Measurements from ENCODE around the gene NDST1. TPM values are rescaled to one million over a fixed set of nuclear protein-coding genes. Genes with fewer than 3 reads are reported as not detected.

Gene NDST1
- total RNA-seq, 2 experiments from 2014 or later: 9.5 to 26.6 TPM

DNA sequence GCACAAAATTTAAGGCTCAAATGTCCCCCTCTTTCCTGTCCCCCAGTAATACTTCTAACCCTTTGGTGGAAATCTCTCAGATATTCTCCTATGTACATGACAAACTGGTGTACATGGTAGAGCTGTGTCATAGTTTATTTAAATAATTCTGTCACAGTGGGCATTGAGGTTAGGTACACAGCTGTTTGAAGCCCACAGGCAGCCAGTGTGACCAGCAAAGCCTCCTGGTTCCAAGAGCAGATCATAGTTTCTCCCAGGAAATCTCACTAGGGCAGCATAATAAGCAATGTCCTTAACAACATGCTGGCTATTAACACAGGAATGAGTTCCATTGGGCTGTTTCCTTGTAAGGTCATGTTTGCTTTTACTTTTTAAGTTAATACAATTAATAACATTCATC lies 63.9 kb downstream of the NDST1 start:
- H3K27ac ChIP-seq (ENCODE audit: low read depth, low read length, poor library complexity, severe bottlenecking): no peak overlapping the region
- no peak overlapping the region for H3K4me3 ChIP-seq (ENCODE audit: low read depth, low read length, poor library complexity, severe bottlenecking)
- ChIA-PET POLR2A (no interaction called here), CTCF (ENCODE audit: unreplicated experiment) (no interaction called here)
- TF ChIP-seq EZH2phosphoT487 (IDR thresholded peaks at IDR 0.05; ENCODE audit: borderline replicate concordance, low read depth, low read length): no peak
- TF ChIP-seq, protein P1, sequence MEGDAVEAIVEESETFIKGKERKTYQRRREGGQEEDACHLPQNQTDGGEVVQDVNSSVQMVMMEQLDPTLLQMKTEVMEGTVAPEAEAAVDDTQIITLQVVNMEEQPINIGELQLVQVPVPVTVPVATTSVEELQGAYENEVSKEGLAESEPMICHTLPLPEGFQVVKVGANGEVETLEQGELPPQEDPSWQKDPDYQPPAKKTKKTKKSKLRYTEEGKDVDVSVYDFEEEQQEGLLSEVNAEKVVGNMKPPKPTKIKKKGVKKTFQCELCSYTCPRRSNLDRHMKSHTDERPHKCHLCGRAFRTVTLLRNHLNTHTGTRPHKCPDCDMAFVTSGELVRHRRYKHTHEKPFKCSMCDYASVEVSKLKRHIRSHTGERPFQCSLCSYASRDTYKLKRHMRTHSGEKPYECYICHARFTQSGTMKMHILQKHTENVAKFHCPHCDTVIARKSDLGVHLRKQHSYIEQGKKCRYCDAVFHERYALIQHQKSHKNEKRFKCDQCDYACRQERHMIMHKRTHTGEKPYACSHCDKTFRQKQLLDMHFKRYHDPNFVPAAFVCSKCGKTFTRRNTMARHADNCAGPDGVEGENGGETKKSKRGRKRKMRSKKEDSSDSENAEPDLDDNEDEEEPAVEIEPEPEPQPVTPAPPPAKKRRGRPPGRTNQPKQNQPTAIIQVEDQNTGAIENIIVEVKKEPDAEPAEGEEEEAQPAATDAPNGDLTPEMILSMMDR (conservative IDR thresholded peaks at IDR 0.05; ENCODE audit: low read length): no peak
- intact Hi-C loops (cut with micrococcal nuclease; ENCODE audit: unreplicated experiment): no loop called here
- H3K4me1 ChIP-seq (ENCODE audit: insufficient read depth, low read length, poor library complexity, severe bottlenecking): no peaks in the 10 kb centered on the region
- H3K79me2 ChIP-seq (ENCODE audit: insufficient read depth, low read depth, low read length): no peaks in the 10 kb centered on the region
- no peaks in the 10 kb centered on the region for H3K9me3 ChIP-seq (ENCODE audit: low read length)
- no peaks in the 10 kb centered on the region for H3K9me2 ChIP-seq (ENCODE audit: insufficient read depth, low read length)
- no peaks in the 10 kb centered on the region for H3K36me3 ChIP-seq (ENCODE audit: insufficient read depth, low read length)
- BruUV-seq (replicated peaks): no TSS peak
- H3K4me2 ChIP-seq (ENCODE audit: low read length): no peak overlapping the region
- no peak for DNase-seq (ENCODE audit: low spot score)
- no peak overlapping the region for H2AFZ ChIP-seq (ENCODE audit: low read length)
- H4K20me1 ChIP-seq (ENCODE audit: insufficient read depth, low read length): no peaks in the 10 kb centered on the region

DNA sequence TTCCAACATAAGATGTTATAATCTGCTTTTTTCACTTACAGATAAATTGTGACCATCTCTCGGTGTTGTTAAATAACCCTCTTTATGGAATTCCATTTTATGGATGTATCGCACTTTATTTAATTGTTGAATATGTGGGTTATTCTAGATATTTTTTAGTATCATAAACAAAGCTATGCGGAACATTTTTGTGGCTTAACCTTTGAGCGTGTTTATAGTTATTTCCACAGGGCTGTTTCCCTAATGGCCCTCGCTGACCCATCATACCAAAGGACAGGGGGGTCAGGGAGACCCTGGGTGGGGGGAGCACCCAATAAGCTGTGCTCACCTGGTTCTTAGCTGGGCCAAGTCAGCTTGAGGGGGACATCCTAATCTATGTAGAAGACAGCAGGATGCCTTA lies 65.3 kb downstream of the NDST1 start:
- H2AFZ ChIP-seq (ENCODE audit: low read length): no peak overlapping the region
- H3K4me2 ChIP-seq (ENCODE audit: low read length): no peak overlapping the region
- no peaks in the 10 kb centered on the region for H3K79me2 ChIP-seq (ENCODE audit: insufficient read depth, low read depth, low read length)
- no peak overlapping the region for H3K4me3 ChIP-seq (ENCODE audit: low read depth, low read length, poor library complexity, severe bottlenecking)
- H4K20me1 ChIP-seq (ENCODE audit: insufficient read depth, low read length): no peaks in the 10 kb centered on the region
- ChIA-PET CTCF (ENCODE audit: unreplicated experiment) (no interaction called here), POLR2A (interaction anchor here (0.7 to 0.8 kb wide), 3 partner anchors 13 to 558 kb away, joined by 3 read pairs; no protein-coding TSS in a partner anchor)
- intact Hi-C loops (cut with micrococcal nuclease; ENCODE audit: unreplicated experiment): no loop called here
- no peaks in the 10 kb centered on the region for H3K9me3 ChIP-seq (ENCODE audit: low read length)
- no peaks in the 10 kb centered on the region for H3K4me1 ChIP-seq (ENCODE audit: insufficient read depth, low read length, poor library complexity, severe bottlenecking)
- TF ChIP-seq, protein P1 (conservative IDR thresholded peaks at IDR 0.05; ENCODE audit: low read length): no peak
- no peak for TF ChIP-seq EZH2phosphoT487 (IDR thresholded peaks at IDR 0.05; ENCODE audit: borderline replicate concordance, low read depth, low read length)
- H3K36me3 ChIP-seq (ENCODE audit: insufficient read depth, low read length): no peaks in the 10 kb centered on the region
- BruUV-seq (replicated peaks): no TSS peak
- no peaks in the 10 kb centered on the region for H3K9me2 ChIP-seq (ENCODE audit: insufficient read depth, low read length)
- no peak overlapping the region for H3K27ac ChIP-seq (ENCODE audit: low read depth, low read length, poor library complexity, severe bottlenecking)
- no peak for DNase-seq (ENCODE audit: low spot score)

DNA sequence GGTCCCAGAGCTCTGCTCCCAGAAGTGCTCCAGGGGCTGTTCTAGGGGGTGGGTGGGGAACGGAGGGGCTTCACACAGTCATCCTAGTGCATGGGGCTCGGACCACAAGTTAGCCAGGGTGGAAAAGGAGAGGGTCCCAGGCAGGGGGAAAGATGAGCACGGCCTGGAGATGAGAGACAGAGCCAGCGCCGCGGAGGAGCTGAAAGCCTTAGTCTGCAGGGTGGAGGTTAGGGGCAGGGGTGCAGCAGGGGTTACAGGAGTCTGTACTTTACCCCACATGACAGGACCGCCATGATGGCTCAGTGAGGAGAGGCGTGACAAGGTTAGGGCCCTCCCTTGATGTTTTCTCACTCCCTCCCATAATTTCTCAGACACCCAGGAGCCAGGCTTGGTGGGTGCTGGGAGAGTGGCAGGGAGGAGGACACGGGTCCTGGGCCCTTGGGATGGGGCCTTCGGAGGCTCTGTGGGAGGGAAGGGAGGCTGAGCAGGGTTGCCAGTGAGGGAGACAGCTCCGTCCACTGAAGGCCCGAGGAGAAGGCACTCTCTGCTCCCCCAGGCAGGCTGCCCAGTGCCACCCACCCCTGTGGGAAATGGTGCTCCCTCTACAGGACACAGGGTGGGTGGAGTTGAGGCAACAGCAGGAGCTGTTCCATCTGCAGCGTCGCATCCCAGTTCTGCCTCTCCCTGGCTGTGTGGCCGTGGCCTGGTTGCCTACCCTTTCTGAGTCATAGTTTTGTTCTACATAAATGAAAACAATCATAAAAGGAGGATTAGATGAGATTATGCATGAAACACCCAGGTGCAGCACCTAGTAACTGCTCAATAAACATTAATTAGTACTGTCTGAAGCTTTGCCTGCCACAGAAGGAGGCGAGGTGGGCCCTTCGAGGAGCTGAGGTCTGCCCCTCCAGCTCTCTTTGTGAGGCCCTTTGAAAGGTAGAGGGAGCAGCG lies 66.2 kb downstream of the NDST1 start:
- Histone ChIP-seq H2AFZ (ENCODE audit: low read length) (no peak overlapping the region), H4K20me1 (ENCODE audit: insufficient read depth, low read length) (no peaks in the 10 kb centered on the region), H3K36me3 (ENCODE audit: insufficient read depth, low read length) (no peaks in the 10 kb centered on the region), H3K4me1 (ENCODE audit: insufficient read depth, low read length, poor library complexity, severe bottlenecking) (no peaks in the 10 kb centered on the region), H3K79me2 (ENCODE audit: insufficient read depth, low read depth, low read length) (no peaks in the 10 kb centered on the region), H3K4me3 (ENCODE audit: low read depth, low read length, poor library complexity, severe bottlenecking) (no peak overlapping the region), H3K9me3 (ENCODE audit: low read length) (no peaks in the 10 kb centered on the region), H3K9me2 (ENCODE audit: insufficient read depth, low read length) (no peaks in the 10 kb centered on the region), H3K4me2 (ENCODE audit: low read length) (no peak overlapping the region), H3K27ac (ENCODE audit: low read depth, low read length, poor library complexity, severe bottlenecking) (no peak overlapping the region)
- BruUV-seq (replicated peaks): no TSS peak
- POLR2A ChIA-PET: interaction anchor here (0.8 kb wide), 1 partner anchor 559 kb away, joined by 3 read pairs; no protein-coding TSS in a partner anchor
- no peak for DNase-seq (ENCODE audit: low spot score)
- no peak for TF ChIP-seq EZH2phosphoT487 (IDR thresholded peaks at IDR 0.05; ENCODE audit: borderline replicate concordance, low read depth, low read length)
- TF ChIP-seq, protein P1 (conservative IDR thresholded peaks at IDR 0.05; ENCODE audit: low read length): 0 out of 2 replicates have a peak, but pooled peaks have one; percentile 41
- intact Hi-C loops (cut with micrococcal nuclease; ENCODE audit: unreplicated experiment): no loop called here
- CTCF ChIA-PET (ENCODE audit: unreplicated experiment): interaction anchor here (0.6 kb wide), 1 partner anchor 773 kb away, joined by 3 read pairs; the partner anchor contains the start of gene SLC36A2
